ENCODE data around the gene LCN12. TPM values are rescaled to one million over a fixed set of nuclear protein-coding genes. Genes with fewer than 3 reads are reported as not detected.

LCN12 gene
- total and polyA plus RNA-seq, 12 donors: 0.74 to 17.9 (median 6.8) TPM

- Histone ChIP-seq H3K27me3 (no peaks in the 10 kb centered on the region), H3K9me3 (no peaks in the 10 kb centered on the region), H3K27ac (no peak overlapping the region), H3K4me1 (peaks cover 0 to 23% (median 2%) of the 10 kb centered on the region in 9 donors), H3K4me3 (no peak overlapping the region), H3K36me3 (no peaks in the 10 kb centered on the region)
- intact Hi-C loops (cut with DNase I): no loop called here
- ATAC-seq (no peak), DNase-seq (no peak)
- WGBS, 2 donors: 94 to 98% methylated on average over 9 of the region's 9 CpGs
- no peak for TF ChIP-seq CTCF (IDR thresholded peaks at IDR 0.05)
Observed at GRCh38 chr9:136955943-136956335, 3.9 kb downstream of the LCN12 start.

- no peak for ATAC-seq
- Histone ChIP-seq H3K9me3 (no peaks in the 10 kb centered on the region), H3K27me3 (no peaks in the 10 kb centered on the region), H3K4me3 (no peak overlapping the region), H3K4me1 (peaks cover 0 to 24% (median 6%) of the 10 kb centered on the region in 9 donors), H3K36me3 (no peaks in the 10 kb centered on the region), H3K27ac (no peak overlapping the region)
- no peak for DNase-seq
- 96 to 99% methylated on average over 4 of the region's 4 CpGs for WGBS, 2 donors
- TF ChIP-seq CTCF (IDR thresholded peaks at IDR 0.05): no peak
- intact Hi-C loops (cut with DNase I): no loop called here
Observed at GRCh38 chr9:136956604-136957003, 4.5 kb downstream of the LCN12 start.

GRCh38 chr9:136957461-136957860, 5.4 kb downstream of the LCN12 start:
- TF ChIP-seq CTCF (IDR thresholded peaks at IDR 0.05): no peak
- Histone ChIP-seq H3K27me3 (no peaks in the 10 kb centered on the region), H3K27ac (no peak overlapping the region), H3K4me1 (peaks cover 0 to 20% (median 6%) of the 10 kb centered on the region in 9 donors), H3K36me3 (no peaks in the 10 kb centered on the region), H3K9me3 (no peaks in the 10 kb centered on the region), H3K4me3 (no peak overlapping the region)
- no peak for ATAC-seq
- DNase-seq: no peak
- WGBS, 2 donors: 90 to 95% methylated on average over 1 of the region's 1 CpG
- intact Hi-C loops (cut with DNase I): no loop called here

GRCh38 chr9:136957901-136958300, 5.8 kb downstream of the LCN12 start:
- TF ChIP-seq CTCF (IDR thresholded peaks at IDR 0.05): no peak
- 90 to 93% methylated on average over 6 of the region's 6 CpGs for WGBS, 2 donors
- ATAC-seq (no peak), DNase-seq (no peak)
- Histone ChIP-seq H3K4me1 (peaks cover 0 to 19% (median 6%) of the 10 kb centered on the region in 9 donors), H3K9me3 (no peaks in the 10 kb centered on the region), H3K27me3 (no peaks in the 10 kb centered on the region), H3K27ac (no peak overlapping the region), H3K36me3 (no peaks in the 10 kb centered on the region), H3K4me3 (no peak overlapping the region)
- intact Hi-C loops (cut with DNase I): no loop called here

Measured in heart right ventricle (tissue), 16 donors.